Panc1 (cell line): Measurements from ENCODE around the gene CDH16. TPM values are rescaled to one million over a fixed set of nuclear protein-coding genes. Genes with fewer than 3 reads are reported as not detected.

ENCODE experiments used
- ATAC-seq: fragments of 200-7000 bp; cut with Tn5 transposase; 2 replicates; pipeline ENCODE4 v1.9.1; 2020; ENCODE audit warnings: mild to moderate bottlenecking, moderate library complexity
- BruUV-seq: library from RNA; stranded (reverse); fragments of 400-500 nt; replicated peaks from 2 replicates; lab custom pipeline; 2021; lab: Mats Ljungman, UMichigan
- CTCF ChIA-PET: fragments of 300-600 bp; sonication (Branson Sonifier 250); formaldehyde crosslinking; loops from one replicate; lab custom pipeline; 2022; ENCODE audit warnings: antibody characterized with exemption; lab: Charles Lee
- POLR2A ChIA-PET: fragments of 300-600 bp; sonication (Branson Sonifier 250); formaldehyde crosslinking; loops from one replicate; lab custom pipeline; 2022; ENCODE audit warnings: antibody characterized with exemption; lab: Charles Lee
- DNase-seq: peaks from one replicate; pipeline ENCODE4 v3.0.0-alpha.2; 2010; ENCODE audit warnings: low read depth, low spot score
- H3K27ac ChIP-seq: 2 replicates; pipeline ENCODE4 v1.5.1; 2011; ENCODE audit warnings: mild to moderate bottlenecking, low read length, inconsistent platforms
- H3K27me3 ChIP-seq: fragments of 200-500 bp; sonication (Bioruptor generic); 2 replicates; pipeline ENCODE4 v1.6.0; 2014; ENCODE audit warnings: low read length, inconsistent platforms; ENCODE audit not compliant: control insufficient read depth, insufficient read depth
- H3K36me3 ChIP-seq: fragments of 200-500 bp; sonication (Bioruptor generic); 2 replicates; pipeline ENCODE4 v1.5.1; 2014; ENCODE audit warnings: inconsistent platforms, mild to moderate bottlenecking, low read length, moderate library complexity; ENCODE audit not compliant: control insufficient read depth, insufficient read depth
- H3K4me1 ChIP-seq: 2 replicates; pipeline ENCODE4 v1.5.1; 2011; ENCODE audit warnings: inconsistent platforms, mild to moderate bottlenecking, low read length, moderate library complexity; ENCODE audit not compliant: control insufficient read depth, insufficient read depth
- H3K4me3 ChIP-seq, 2 experiments: 2 replicates each; pipeline ENCODE4 v1.5.1; 2011 to 2012; ENCODE audit warnings: low read depth in 2 of 2, low read length in 2 of 2, mild to moderate bottlenecking in 2 of 2, inconsistent platforms in 1 of 2, moderate library complexity in 1 of 2
- H3K9me3 ChIP-seq: fragments of 200-500 bp; sonication (Bioruptor generic); 2 replicates; pipeline ENCODE4 v1.5.1; 2014; ENCODE audit warnings: low read depth, mild to moderate bottlenecking, inconsistent platforms, low read length, moderate library complexity; ENCODE audit not compliant: control insufficient read depth, insufficient read depth
- POLR2AphosphoS5 ChIP-seq: IDR thresholded peaks from 2 replicates; pipeline ENCODE4 v1.6.1; 2012; ENCODE audit warnings: mild to moderate bottlenecking, low read depth, low read length, moderate library complexity
- SIN3A ChIP-seq: IDR thresholded peaks from 2 replicates; pipeline ENCODE4 v1.6.1; 2012; ENCODE audit warnings: low read depth, mild to moderate bottlenecking, low read length, moderate library complexity, borderline replicate concordance; ENCODE audit not compliant: insufficient read depth
- TCF7L2 ChIP-seq: IDR thresholded peaks from 2 replicates; pipeline ENCODE4 v1.6.1; 2011; ENCODE audit warnings: mild to moderate bottlenecking, low read depth, low read length, inconsistent platforms
- in situ Hi-C: cut with HindIII; loops from 2 replicates; pipeline ENCODE4 v1.10.0; 2016; ENCODE audit warnings: low sequenced_read_pairs, low pct_unique_long_range_greater_than_20kb
- intact Hi-C: fragments of 100-400 bp; cut with micrococcal nuclease; formaldehyde crosslinking; loops from one replicate; pipeline ENCODE4 v1.10.0; 2022; ENCODE audit not compliant: unreplicated experiment
- total RNA-seq: library from RNA; stranded (reverse); gene quantifications from one replicate; pipeline ENCODE4 v1.2.1, GENCODE V29; 2021; ENCODE audit not compliant: unreplicated experiment
- TF ChIP-seq, protein P1 (sequence below): fragments of 450-650 bp; IDR thresholded peaks from 2 replicates; pipeline ENCODE4 v1.5.1; 2017; ENCODE audit warnings: mild to moderate bottlenecking
- TF ChIP-seq, protein P2 (sequence below), 2 experiments: IDR thresholded peaks; 2 replicates each; pipeline ENCODE4 v1.6.1; 2011 to 2012; ENCODE audit warnings: low read depth in 2 of 2, control low read depth in 1 of 2, low read length in 1 of 2, mild to moderate bottlenecking in 1 of 2, moderate library complexity in 1 of 2; ENCODE audit not compliant: insufficient read depth in 1 of 2

The CDH16 gene
- total RNA-seq, 1 experiment from 2014 or later: not detected

DNA sequence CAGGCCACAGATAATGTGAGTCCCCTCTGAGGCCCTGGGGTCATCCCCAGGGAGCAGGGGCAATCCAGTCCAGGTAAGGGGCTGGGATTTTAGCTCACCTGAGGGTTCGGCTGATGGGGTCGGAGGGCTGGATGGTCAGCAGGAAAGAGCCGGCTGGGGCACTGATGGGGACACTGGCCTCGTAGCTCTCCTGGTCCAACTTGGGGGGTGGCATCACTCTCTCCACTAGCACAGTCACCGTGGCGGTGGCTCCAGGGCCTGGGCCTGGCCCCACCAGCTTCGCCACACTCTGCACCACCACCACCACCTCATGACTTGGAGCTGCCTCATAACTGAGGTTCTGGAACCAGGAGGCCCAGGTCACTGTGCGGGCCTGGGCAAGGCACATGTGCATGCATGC, 6.9 kb downstream of the CDH16 start:
- Histone ChIP-seq H3K9me3 (no peaks in the 10 kb centered on the region), H3K4me3 (no peak overlapping the region), H3K27ac (no peak overlapping the region), H3K4me1 (no peaks in the 10 kb centered on the region), H3K27me3 (no peaks in the 10 kb centered on the region), H3K36me3 (no peaks in the 10 kb centered on the region)
- in situ Hi-C loops (no loop called here), intact Hi-C loops (no loop called here)
- POLR2A ChIA-PET: no interaction called here
- TF ChIP-seq, protein P1, sequence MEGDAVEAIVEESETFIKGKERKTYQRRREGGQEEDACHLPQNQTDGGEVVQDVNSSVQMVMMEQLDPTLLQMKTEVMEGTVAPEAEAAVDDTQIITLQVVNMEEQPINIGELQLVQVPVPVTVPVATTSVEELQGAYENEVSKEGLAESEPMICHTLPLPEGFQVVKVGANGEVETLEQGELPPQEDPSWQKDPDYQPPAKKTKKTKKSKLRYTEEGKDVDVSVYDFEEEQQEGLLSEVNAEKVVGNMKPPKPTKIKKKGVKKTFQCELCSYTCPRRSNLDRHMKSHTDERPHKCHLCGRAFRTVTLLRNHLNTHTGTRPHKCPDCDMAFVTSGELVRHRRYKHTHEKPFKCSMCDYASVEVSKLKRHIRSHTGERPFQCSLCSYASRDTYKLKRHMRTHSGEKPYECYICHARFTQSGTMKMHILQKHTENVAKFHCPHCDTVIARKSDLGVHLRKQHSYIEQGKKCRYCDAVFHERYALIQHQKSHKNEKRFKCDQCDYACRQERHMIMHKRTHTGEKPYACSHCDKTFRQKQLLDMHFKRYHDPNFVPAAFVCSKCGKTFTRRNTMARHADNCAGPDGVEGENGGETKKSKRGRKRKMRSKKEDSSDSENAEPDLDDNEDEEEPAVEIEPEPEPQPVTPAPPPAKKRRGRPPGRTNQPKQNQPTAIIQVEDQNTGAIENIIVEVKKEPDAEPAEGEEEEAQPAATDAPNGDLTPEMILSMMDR: no peak
- TF ChIP-seq POLR2AphosphoS5 (no peak), TCF7L2 (no peak), SIN3A (no peak)
- TF ChIP-seq, protein P2, sequence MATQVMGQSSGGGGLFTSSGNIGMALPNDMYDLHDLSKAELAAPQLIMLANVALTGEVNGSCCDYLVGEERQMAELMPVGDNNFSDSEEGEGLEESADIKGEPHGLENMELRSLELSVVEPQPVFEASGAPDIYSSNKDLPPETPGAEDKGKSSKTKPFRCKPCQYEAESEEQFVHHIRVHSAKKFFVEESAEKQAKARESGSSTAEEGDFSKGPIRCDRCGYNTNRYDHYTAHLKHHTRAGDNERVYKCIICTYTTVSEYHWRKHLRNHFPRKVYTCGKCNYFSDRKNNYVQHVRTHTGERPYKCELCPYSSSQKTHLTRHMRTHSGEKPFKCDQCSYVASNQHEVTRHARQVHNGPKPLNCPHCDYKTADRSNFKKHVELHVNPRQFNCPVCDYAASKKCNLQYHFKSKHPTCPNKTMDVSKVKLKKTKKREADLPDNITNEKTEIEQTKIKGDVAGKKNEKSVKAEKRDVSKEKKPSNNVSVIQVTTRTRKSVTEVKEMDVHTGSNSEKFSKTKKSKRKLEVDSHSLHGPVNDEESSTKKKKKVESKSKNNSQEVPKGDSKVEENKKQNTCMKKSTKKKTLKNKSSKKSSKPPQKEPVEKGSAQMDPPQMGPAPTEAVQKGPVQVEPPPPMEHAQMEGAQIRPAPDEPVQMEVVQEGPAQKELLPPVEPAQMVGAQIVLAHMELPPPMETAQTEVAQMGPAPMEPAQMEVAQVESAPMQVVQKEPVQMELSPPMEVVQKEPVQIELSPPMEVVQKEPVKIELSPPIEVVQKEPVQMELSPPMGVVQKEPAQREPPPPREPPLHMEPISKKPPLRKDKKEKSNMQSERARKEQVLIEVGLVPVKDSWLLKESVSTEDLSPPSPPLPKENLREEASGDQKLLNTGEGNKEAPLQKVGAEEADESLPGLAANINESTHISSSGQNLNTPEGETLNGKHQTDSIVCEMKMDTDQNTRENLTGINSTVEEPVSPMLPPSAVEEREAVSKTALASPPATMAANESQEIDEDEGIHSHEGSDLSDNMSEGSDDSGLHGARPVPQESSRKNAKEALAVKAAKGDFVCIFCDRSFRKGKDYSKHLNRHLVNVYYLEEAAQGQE (IDR thresholded peaks at IDR 0.05; ENCODE audit: insufficient read depth in 1 of 2, low read depth in 2 of 2, low read length in 1 of 2): no peak
- no peak for DNase-seq
- ATAC-seq: no peak
- CTCF ChIA-PET: no interaction called here
- no TSS peak for BruUV-seq

DNA sequence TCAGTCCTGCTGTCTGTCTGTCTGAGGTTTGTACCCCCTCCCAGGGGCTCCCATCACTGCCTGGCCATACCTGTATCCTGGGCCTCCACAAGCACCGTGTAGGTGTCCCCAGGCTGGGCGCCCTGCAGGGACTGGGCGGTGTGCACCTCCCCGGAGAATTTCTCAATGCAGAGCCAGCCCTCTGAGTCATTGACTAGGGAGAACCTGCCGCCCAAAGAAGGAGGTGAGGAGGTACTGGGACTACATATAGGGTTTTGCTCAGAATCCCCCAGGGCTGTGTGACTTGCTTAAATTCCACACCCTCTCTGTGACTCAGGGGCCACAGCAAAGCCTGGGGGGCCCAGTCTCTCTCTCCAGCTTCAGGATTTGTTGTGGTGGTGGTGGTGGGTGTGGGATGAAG, 7.6 kb downstream of the CDH16 start:
- Histone ChIP-seq H3K36me3 (no peaks in the 10 kb centered on the region), H3K27ac (no peak overlapping the region), H3K4me1 (no peaks in the 10 kb centered on the region), H3K27me3 (no peaks in the 10 kb centered on the region), H3K9me3 (no peaks in the 10 kb centered on the region), H3K4me3 (no peak overlapping the region)
- DNase-seq (no peak), ATAC-seq (no peak)
- intact Hi-C loops: no loop called here
- in situ Hi-C loops: no loop called here
- POLR2A ChIA-PET: no interaction called here
- CTCF ChIA-PET: no interaction called here
- no TSS peak for BruUV-seq
- TF ChIP-seq POLR2AphosphoS5 (no peak), SIN3A (no peak), TCF7L2 (no peak)
- TF ChIP-seq, protein P1: no peak
- TF ChIP-seq, protein P2 (IDR thresholded peaks at IDR 0.05; ENCODE audit: insufficient read depth in 1 of 2, low read depth in 2 of 2, low read length in 1 of 2): no peak
